Prostate gland (tissue), 2 donors: ENCODE measurements around the gene SERPINA5. TPM values are rescaled to one million over a fixed set of nuclear protein-coding genes. Genes with fewer than 3 reads are reported as not detected.
"Not testable (repeated sequence)": the region's sequence is repeated elsewhere in the genome, so short reads cannot be mapped to it uniquely, and the experiment has no call there.

Source experiments
- DNase-seq: peaks from one replicate; pipeline ENCODE4 v3.0.0-alpha.2; 2019; ENCODE audit warnings: low spot score
- H3K27ac ChIP-seq, 2 donors: fragments of 200-600 bp; sonication (generic); 2 replicates each; pipeline ENCODE4 v1.5.1; 2017 to 2019
- H3K27me3 ChIP-seq: fragments of 200-600 bp; sonication (generic); replicated peaks from 2 replicates; pipeline ENCODE4 v1.5.1; 2019; ENCODE audit not compliant: insufficient read depth
- H3K36me3 ChIP-seq, 2 donors: fragments of 200-600 bp; sonication (generic); 1 replicate in 1 of 2; 2 replicates in 1 of 2; pipeline versions ENCODE4 v1.5.1 to v1.8.1; 2017 to 2019
- H3K4me1 ChIP-seq: fragments of 200-600 bp; sonication (generic); replicated peaks from 2 replicates; pipeline ENCODE4 v1.5.1; 2019
- H3K4me3 ChIP-seq, 2 donors: fragments of 200-600 bp; sonication (generic); 2 replicates each; pipeline ENCODE4 v1.5.1; 2017 to 2019
- H3K9me3 ChIP-seq: fragments of 200-600 bp; sonication (generic); 2 replicates; pipeline ENCODE4 v1.5.1; 2017
- CTCF ChIP-seq, 4 experiments: fragments of 200-600 bp in 2 of 4; fragments of 450-650 bp in 2 of 4; sonication (generic) in 2 of 4; IDR thresholded peaks; 1 replicate in 3 of 4; 2 replicates in 1 of 4; pipeline ENCODE4 v1.5.1; 2016 to 2019; ENCODE audit warnings: antibody characterized with exemption in 4 of 4, mild to moderate bottlenecking in 2 of 4, moderate library complexity in 2 of 4
- POLR2A ChIP-seq: fragments of 450-650 bp; IDR thresholded peaks from one replicate; pipeline ENCODE4 v1.6.1; 2016; ENCODE audit warnings: antibody characterized with exemption, mild to moderate bottlenecking
- POLR2AphosphoS5 ChIP-seq: sonication (generic); formaldehyde crosslinking; IDR thresholded peaks from one replicate; pipeline ENCODE4 v1.6.1; 2017; ENCODE audit warnings: antibody characterized with exemption
- WGBS: methylation state at CpG from one replicate; pipeline ENCODE4 v1.1.5; 2018; 5-methylcytosine and 5-hydroxymethylcytosine counted together
- intact Hi-C: fragments of 100-400 bp; cut with DNase I; formaldehyde crosslinking; loops from one replicate; pipeline ENCODE4 v1.14.2; 2022
- total RNA-seq, 2 donors: library from RNA; depleted of rRNA; stranded (reverse); fragments of >200 nt; gene quantifications; one replicate each; pipeline ENCODE4 v1.1.0, GENCODE V29; 2016

Gene SERPINA5
- total RNA-seq, 2 donors from 2014 or later, result 2.6 to 936 TPM

DNA sequence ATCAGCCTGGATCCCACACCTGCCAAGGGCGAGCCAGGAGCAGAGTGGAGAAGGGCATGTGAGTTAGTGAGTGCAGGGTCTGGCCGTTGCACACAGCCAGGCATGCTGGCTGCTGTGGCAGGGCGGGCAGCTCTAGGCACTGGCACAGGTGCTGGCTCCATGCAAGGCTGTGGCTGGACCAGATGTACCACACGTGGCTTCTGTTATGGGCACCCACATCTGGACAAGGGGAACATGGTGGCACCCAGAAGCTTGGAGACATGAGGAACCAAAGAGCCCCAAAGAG lies 51.0 kb downstream of the SERPINA5 start:
- Histone ChIP-seq H3K36me3 (no peaks in the 10 kb centered on the region), H3K4me1 (peaks cover 2% of the 10 kb centered on the region), H3K4me3 (no peak overlapping the region), H3K27me3 (no peaks in the 10 kb centered on the region), H3K9me3 (no peaks in the 10 kb centered on the region), H3K27ac (no peak overlapping the region)
- TF ChIP-seq POLR2AphosphoS5 (no peak), POLR2A (no peak), CTCF (IDR thresholded peaks at IDR 0.05) (no peak)
- 85% methylated on average over 4 of the region's 4 CpGs for WGBS
- no peak for DNase-seq
- intact Hi-C loops, result no loop called here

DNA sequence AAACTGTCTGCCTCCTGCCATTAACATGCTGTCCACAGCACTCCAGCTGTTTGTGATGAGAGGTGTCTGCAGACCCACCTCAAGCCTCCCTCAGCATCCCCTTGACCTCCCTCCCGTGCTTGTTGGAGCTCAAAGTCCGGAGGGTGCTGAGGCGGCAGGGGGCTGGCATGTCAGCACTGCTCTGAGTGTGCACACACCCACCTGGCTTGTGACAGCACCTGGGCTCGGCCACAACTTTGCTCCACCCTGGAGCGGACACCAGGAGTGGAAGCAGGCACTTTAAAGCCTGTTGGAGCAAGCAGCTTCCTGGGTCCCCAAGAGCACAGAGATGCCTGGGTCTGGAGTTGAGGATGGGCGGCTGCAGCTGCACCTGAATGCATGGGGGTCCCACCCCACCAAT lies 51.9 kb downstream of the SERPINA5 start:
- WGBS, result 71% methylated on average over 1 of the region's 6 CpGs

GRCh38 chr14:94635154-94635553 lies 53.9 kb downstream of the SERPINA5 start:
- Histone ChIP-seq H3K27me3 (no peaks in the 10 kb centered on the region), H3K27ac (no peak overlapping the region), H3K9me3 (no peaks in the 10 kb centered on the region), H3K4me1 (peaks cover 3% of the 10 kb centered on the region), H3K4me3 (no peak overlapping the region), H3K36me3 (no peaks in the 10 kb centered on the region)
- WGBS, result 44% methylated on average over 1 of the region's 1 CpG
- intact Hi-C loops, result no loop called here
- no peak for TF ChIP-seq POLR2A
- TF ChIP-seq POLR2AphosphoS5, result no peak
- TF ChIP-seq CTCF (IDR thresholded peaks at IDR 0.05), result no peak
- no peak for DNase-seq

More for the DNA sequence above, 51.9 kb downstream of the SERPINA5 start:
- no peak for DNase-seq
- H3K27ac ChIP-seq, result no peak overlapping the region
- H3K9me3 ChIP-seq, result no peaks in the 10 kb centered on the region
- TF ChIP-seq CTCF (IDR thresholded peaks at IDR 0.05), result no peak
- TF ChIP-seq POLR2AphosphoS5, result no peak
- no peak for TF ChIP-seq POLR2A
- no peaks in the 10 kb centered on the region for H3K36me3 ChIP-seq
- intact Hi-C loops, result no loop called here
- no peaks in the 10 kb centered on the region for H3K27me3 ChIP-seq
- H3K4me1 ChIP-seq, result peaks cover 3% of the 10 kb centered on the region
- H3K4me3 ChIP-seq, result no peak overlapping the region

GRCh38 chr14:94636744-94637412 lies 55.7 kb downstream of the SERPINA5 start:
- Histone ChIP-seq H3K36me3 (no peaks in the 10 kb centered on the region), H3K4me3 (no peak overlapping the region), H3K4me1 (peaks cover 3% of the 10 kb centered on the region), H3K9me3 (no peaks in the 10 kb centered on the region), H3K27me3 (no peaks in the 10 kb centered on the region), H3K27ac (peak overlapping the region in 1 of 2 donors; percentile 9)
- peak; percentile 33 for DNase-seq
- TF ChIP-seq POLR2A (no peak), POLR2AphosphoS5 (peak; percentile 62), CTCF (IDR thresholded peaks at IDR 0.05) (peak in 1 of 4 experiments; percentile 21)
- intact Hi-C loops, result no loop called here
- 60% methylated on average over 2 of the region's 2 CpGs for WGBS

- H3K9me3 ChIP-seq, H3K4me3 ChIP-seq, H3K4me1 ChIP-seq, H3K27ac ChIP-seq, H3K36me3 ChIP-seq, intact Hi-C loops, H3K27me3 ChIP-seq, DNase-seq: not testable (repeated sequence)
- 86% methylated on average over 8 of the region's 8 CpGs for WGBS
Measured at GRCh38 chr14:94637814-94638213, 56.6 kb downstream of the SERPINA5 start.
